Stimulated activated CD4-positive, alpha-beta T cell treated with anti-CD3 and anti-CD28 coated beads, Interleukin-4, amount 100 ng/mL, for 1 hour (primary cell): ENCODE results near the gene XXYLT1.

Source experiments
- DNase-seq: peaks from one replicate; pipeline ENCODE4 v3.0.0-alpha.2; 2020

The XXYLT1 gene

GRCh38 chr3:195036974-195037373, 234.0 kb downstream of the XXYLT1 start:
- DNase-seq: no peak

- no peak for DNase-seq
Observed at GRCh38 chr3:195036574-195036973, 234.4 kb downstream of the XXYLT1 start.

GRCh38 chr3:195036203-195036505, 234.8 kb downstream of the XXYLT1 start:
- DNase-seq: no peak

- DNase-seq: no peak
Observed at GRCh38 chr3:195035345-195036202, 235.4 kb downstream of the XXYLT1 start.

- DNase-seq: no peak
Observed at GRCh38 chr3:195034541-195034940, 236.4 kb downstream of the XXYLT1 start.

- no peak for DNase-seq
Observed at GRCh38 chr3:195034101-195034500, 236.9 kb downstream of the XXYLT1 start.

- DNase-seq: no peak
Observed at GRCh38 chr3:195033531-195034091, 237.3 kb downstream of the XXYLT1 start.

- DNase-seq: no peak
Observed at GRCh38 chr3:195032955-195033354, 238.0 kb downstream of the XXYLT1 start.

GRCh38 chr3:195032106-195032759, 238.7 kb downstream of the XXYLT1 start:
- DNase-seq: no peak

- DNase-seq: no peak
Observed at GRCh38 chr3:195031574-195032003, 239.4 kb downstream of the XXYLT1 start.

GRCh38 chr3:195030791-195031321, 240.1 kb downstream of the XXYLT1 start:
- DNase-seq: no peak

- no peak for DNase-seq
Observed at GRCh38 chr3:195028877-195029606, 241.9 kb downstream of the XXYLT1 start.

GRCh38 chr3:195025884-195026200, 245.1 kb downstream of the XXYLT1 start:
- DNase-seq: no peak

- DNase-seq: no peak
Observed at GRCh38 chr3:195025056-195025883, 245.7 kb downstream of the XXYLT1 start.

- no peak for DNase-seq
Observed at GRCh38 chr3:195023989-195024388, 247.0 kb downstream of the XXYLT1 start.

- no peak for DNase-seq
Observed at GRCh38 chr3:195023576-195023975, 247.4 kb downstream of the XXYLT1 start.

GRCh38 chr3:195021692-195022091, 249.3 kb downstream of the XXYLT1 start:
- DNase-seq: no peak

- DNase-seq: no peak
Observed at GRCh38 chr3:195020921-195021320, 250.0 kb downstream of the XXYLT1 start.

- no peak for DNase-seq
Observed at GRCh38 chr3:195020185-195020584, 250.8 kb downstream of the XXYLT1 start.

- no peak for DNase-seq
Observed at GRCh38 chr3:195019335-195019734, 251.6 kb downstream of the XXYLT1 start.
